ENCODE measurements around the gene AMY2A. TPM values are rescaled to one million over a fixed set of nuclear protein-coding genes. Genes with fewer than 3 reads are reported as not detected.
"Not testable (repeated sequence)": the region's sequence is repeated elsewhere in the genome, so short reads cannot be mapped to it uniquely, and the experiment has no call there.

Gene AMY2A
- not detected for total RNA-seq
- long read RNA-seq, result 0 reads

DNA sequence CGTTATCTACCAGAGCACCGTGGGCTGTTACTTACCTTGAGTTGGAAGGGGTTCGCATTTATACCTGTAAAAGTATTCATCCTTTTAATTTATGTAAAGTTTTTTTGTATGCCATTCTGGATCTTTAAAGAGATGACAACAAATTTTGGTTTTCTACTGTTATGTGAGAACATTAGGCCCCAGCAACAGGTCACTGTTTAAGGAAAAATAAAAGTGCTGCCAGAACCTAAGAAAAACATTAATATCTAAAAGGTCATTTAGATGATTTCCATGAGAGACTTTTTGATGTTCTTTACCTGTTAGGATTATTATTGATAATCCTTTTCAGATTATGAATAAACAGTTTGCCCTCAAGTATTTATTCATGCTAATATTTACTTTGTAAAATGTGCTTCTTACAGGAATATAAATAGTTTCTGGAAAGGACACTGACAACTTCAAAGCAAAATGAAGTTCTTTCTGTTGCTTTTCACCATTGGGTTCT is at the start of gene AMY2A:
TSS of gene AMY2A (plus strand) at position 434 of the 484 bp plus-strand sequence. CDS start at position 448, 14 bp downstream.
- ATAC-seq; DNase-seq; intact Hi-C loops (cut with DNase I): not testable (repeated sequence)

DNA sequence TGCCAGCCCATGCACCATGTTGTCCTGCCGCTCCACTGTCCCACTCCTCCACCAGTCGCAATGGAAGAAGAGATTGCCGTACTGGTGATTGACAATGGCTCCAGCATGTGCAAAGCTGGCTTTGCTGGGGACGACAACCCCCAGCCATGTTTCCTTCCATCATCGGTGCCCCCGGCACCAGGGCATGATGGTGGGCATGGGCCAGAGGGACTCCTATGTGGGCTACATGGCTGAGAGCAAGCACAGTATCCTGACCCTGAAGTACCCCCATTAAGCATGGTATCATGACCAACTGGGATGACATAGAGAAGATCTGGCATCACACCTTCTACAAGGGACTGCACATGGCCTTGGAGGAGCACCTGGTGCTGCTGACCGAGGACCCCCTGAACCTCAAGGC is 47.7 kb upstream of the AMY2A start:
- no peak for DNase-seq
- intact Hi-C loops (cut with DNase I), result no loop called here
- ATAC-seq, result peak; percentile 15 to 55

GRCh38 chr1:103571289-103571688 is 45.9 kb upstream of the AMY2A start, which contains the start of gene AMY2B:
Gene AMY2B, plus strand, starts transcription at chr1:103571589. Its CDS starts 14 bp downstream, at chr1:103571603.
- ATAC-seq; intact Hi-C loops (cut with DNase I); DNase-seq: not testable (repeated sequence)

GRCh38 chr1:103576065-103576464 is 41.2 kb upstream of the AMY2A start:
- intact Hi-C loops (cut with DNase I), result no loop called here
- ATAC-seq (no peak), DNase-seq (no peak)

- intact Hi-C loops (cut with DNase I); ATAC-seq; DNase-seq: not testable (repeated sequence)
These were observed 40.4 kb upstream of the AMY2A start for GRCh38 chr1:103576784-103577183.

DNA sequence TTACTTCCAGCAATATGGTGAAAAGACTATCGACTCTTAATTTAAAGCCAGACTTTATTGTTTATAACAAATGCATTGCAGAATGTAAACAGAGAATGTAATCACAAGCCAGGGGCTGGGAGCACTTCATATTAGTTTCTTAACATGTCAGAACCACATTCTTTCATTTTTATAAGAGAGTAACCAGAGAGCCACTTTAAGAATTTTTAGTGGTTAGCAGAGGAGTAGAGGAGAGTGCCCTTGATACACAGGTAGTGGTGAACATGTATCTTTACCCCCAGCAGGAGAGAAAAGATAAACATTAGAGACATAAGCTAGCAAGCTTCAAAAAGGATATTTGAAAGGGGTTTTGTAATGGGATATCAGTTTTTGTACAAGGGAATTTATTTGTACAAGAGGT is 34.8 kb upstream of the AMY2A start:
- no peak for ATAC-seq
- DNase-seq, result no peak
- intact Hi-C loops (cut with DNase I), result no loop called here

DNA sequence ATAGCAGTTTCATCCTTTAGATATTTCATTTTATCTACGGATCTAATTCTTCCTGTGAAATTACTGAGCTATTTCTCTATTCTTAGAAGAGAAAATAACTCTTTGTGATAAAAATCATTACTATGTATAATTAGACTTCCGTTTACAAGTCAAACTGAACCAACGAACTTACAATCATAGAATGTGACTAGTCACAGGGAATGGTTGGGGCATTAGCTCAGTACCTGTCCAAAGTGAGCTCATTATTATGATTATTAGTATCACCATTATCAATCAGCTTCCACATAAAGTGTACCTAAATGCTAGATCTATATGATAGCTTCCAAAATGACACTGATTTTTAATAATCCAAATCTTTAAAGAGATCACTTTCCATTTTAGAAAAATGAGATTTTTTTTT is 33.3 kb upstream of the AMY2A start:
- intact Hi-C loops (cut with DNase I), result no loop called here
- no peak for ATAC-seq

DNA sequence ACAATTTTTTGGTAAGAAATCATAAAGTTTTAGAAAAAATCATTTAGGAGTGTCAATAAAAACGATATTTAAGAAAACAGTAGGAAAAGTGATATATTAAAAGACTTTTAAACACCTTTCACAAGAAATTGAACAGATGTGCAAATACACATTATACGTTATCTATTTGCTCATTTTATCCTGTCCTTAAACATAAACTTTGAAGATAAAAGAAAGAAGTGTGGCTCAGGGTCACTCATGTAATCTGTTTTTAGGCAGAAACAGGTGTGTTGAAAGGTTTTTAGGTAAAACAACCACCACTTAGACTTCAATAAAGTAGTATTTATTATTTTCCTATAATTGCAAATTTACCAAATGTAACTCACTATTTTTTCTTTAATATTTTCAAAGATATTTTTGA is 32.7 kb upstream of the AMY2A start:
- intact Hi-C loops (cut with DNase I), result no loop called here
- ATAC-seq (no peak), DNase-seq (no peak)

More for the DNA sequence above, 33.3 kb upstream of the AMY2A start:
- DNase-seq, result no peak

GRCh38 chr1:103602740-103603139 is 14.5 kb upstream of the AMY2A start:
- ATAC-seq; DNase-seq; intact Hi-C loops (cut with DNase I): not testable (repeated sequence)

DNA sequence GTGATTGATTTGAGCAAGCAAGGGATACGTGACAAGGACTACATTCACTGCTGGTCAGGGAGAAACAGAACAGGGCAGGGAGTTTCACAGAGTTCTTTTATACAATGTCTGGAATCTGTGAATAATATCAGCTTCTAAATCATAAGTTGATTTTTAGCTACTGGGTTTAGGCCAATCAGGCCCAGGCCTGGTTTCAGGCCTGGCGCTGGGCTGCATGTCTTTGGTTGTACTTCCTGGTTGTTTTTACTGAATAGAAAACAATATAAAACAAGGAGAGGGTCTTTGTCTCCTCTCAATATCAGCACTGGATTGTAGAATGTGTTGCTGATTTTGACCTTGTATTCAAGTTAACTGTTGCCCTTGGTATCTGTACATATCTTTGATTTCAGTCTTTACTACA is 865 bp upstream of the AMY2A start:
- intact Hi-C loops (cut with DNase I), result no loop called here
- ATAC-seq (no peak), DNase-seq (no peak)

DNA sequence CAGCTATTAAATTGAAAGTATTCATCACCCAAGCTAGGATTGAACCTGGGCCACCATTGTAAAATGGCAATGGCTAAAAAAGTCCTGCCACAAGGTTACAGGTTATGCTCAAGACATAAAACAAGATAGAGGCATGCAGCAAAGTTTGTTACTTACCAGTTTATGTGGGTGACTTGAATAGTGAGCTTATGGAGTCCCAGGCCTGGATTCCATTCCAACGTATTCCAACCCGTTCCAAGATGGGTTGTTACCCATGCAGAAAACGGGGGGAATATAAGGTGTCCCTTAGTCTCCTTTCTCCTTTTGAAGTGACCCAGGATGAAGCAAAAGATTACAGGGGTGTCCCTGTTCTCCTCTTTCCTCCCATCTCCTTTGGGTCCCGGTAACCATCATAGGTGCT is 10.2 kb downstream of the AMY2A start:
- DNase-seq; ATAC-seq; intact Hi-C loops (cut with DNase I): not testable (repeated sequence)

- intact Hi-C loops (cut with DNase I); DNase-seq; ATAC-seq: not testable (repeated sequence)
These were observed 24.0 kb downstream of the AMY2A start for GRCh38 chr1:103641194-103641593.

GRCh38 chr1:103643908-103644307 is 26.7 kb downstream of the AMY2A start:
- DNase-seq; intact Hi-C loops (cut with DNase I); ATAC-seq: not testable (repeated sequence)

- ATAC-seq; intact Hi-C loops (cut with DNase I); DNase-seq: not testable (repeated sequence)
These were observed 33.1 kb downstream of the AMY2A start for GRCh38 chr1:103650305-103650704.

GRCh38 chr1:103650889-103651288 is 33.7 kb downstream of the AMY2A start:
- DNase-seq; intact Hi-C loops (cut with DNase I); ATAC-seq: not testable (repeated sequence)

- DNase-seq; ATAC-seq; intact Hi-C loops (cut with DNase I): not testable (repeated sequence)
These were observed 36.9 kb downstream of the AMY2A start for GRCh38 chr1:103654133-103654532.

- ATAC-seq; intact Hi-C loops (cut with DNase I); DNase-seq: not testable (repeated sequence)
These were observed 38.2 kb downstream of the AMY2A start, which contains the start of gene AMY1A for GRCh38 chr1:103655460-103655859. Gene AMY1A, plus strand, starts transcription at chr1:103655760. Its CDS starts 571 bp downstream, at chr1:103656331.
